Osteoblast (primary cell): ENCODE data around the gene PAK5. TPM values are rescaled to one million over a fixed set of nuclear protein-coding genes. Genes with fewer than 3 reads are reported as not detected.

ENCODE experiments used
- DNase-seq: peaks from one replicate; pipeline ENCODE4 v3.0.0; 2011; ENCODE audit warnings: low spot score, mixed read lengths; ENCODE audit not compliant: insufficient read length; ENCODE audit errors: missing footprints
- H2AFZ ChIP-seq: 2 replicates; pipeline ENCODE4 v1.6.0; 2011; ENCODE audit warnings: mild to moderate bottlenecking, low read length
- H3K27ac ChIP-seq: 2 replicates; pipeline ENCODE4 v1.5.1; 2011; ENCODE audit warnings: mild to moderate bottlenecking, low read depth, low read length, moderate library complexity
- H3K27me3 ChIP-seq: 2 replicates; pipeline ENCODE4 v1.6.0; 2012; ENCODE audit warnings: mild to moderate bottlenecking, control low read depth, inconsistent platforms, low read length, moderate library complexity; ENCODE audit not compliant: insufficient read depth
- H3K36me3 ChIP-seq: 2 replicates; pipeline ENCODE4 v1.5.1; 2011; ENCODE audit warnings: mild to moderate bottlenecking, low read length, control low read depth, moderate library complexity; ENCODE audit not compliant: insufficient read depth
- H3K4me1 ChIP-seq: 2 replicates; pipeline ENCODE4 v1.5.1; 2011; ENCODE audit warnings: mild to moderate bottlenecking, low read length, control low read depth, moderate library complexity; ENCODE audit not compliant: insufficient read depth
- H3K4me2 ChIP-seq: 2 replicates; pipeline ENCODE4 v1.6.0; 2011; ENCODE audit warnings: mild to moderate bottlenecking, low read length; ENCODE audit not compliant: insufficient read depth
- H3K4me3 ChIP-seq: fragments of 200-600 bp; sonication (generic); 3 replicates; pipeline ENCODE4 v1.5.1; 2012; ENCODE audit warnings: mild to moderate bottlenecking, low read length, inconsistent platforms; ENCODE audit not compliant: insufficient read depth
- H3K79me2 ChIP-seq: 2 replicates; pipeline ENCODE4 v1.6.0; 2012; ENCODE audit warnings: mild to moderate bottlenecking, low read length, control low read depth, inconsistent platforms; ENCODE audit not compliant: insufficient read depth
- H3K9me3 ChIP-seq: 2 replicates; pipeline ENCODE4 v1.5.1; 2011; ENCODE audit warnings: low read depth, low read length, control low read depth
- H4K20me1 ChIP-seq: 2 replicates; pipeline ENCODE4 v1.6.0; 2012; ENCODE audit warnings: mild to moderate bottlenecking, low read length, control low read depth; ENCODE audit not compliant: insufficient read depth
- CTCF ChIP-seq: IDR thresholded peaks from 2 replicates; pipeline ENCODE4 v1.5.1; 2011; ENCODE audit warnings: mild to moderate bottlenecking, low read depth, low read length, moderate library complexity; ENCODE audit errors: extremely low read depth
- total RNA-seq: library from RNA; depleted of rRNA; stranded (reverse); fragments of >200 nt; gene quantifications from 2 replicates; pipeline ENCODE4 v1.2.3, GENCODE V29; 2012

PAK5 gene
- total RNA-seq, 1 donor: not detected

GRCh38 chr20:9506280-9506821 is 332.5 kb downstream of the PAK5 start:
- H3K27me3 ChIP-seq: peaks cover 50% of the 10 kb centered on the region
- H4K20me1 ChIP-seq: no peaks in the 10 kb centered on the region
- no peaks in the 10 kb centered on the region for H3K36me3 ChIP-seq
- H3K9me3 ChIP-seq: no peaks in the 10 kb centered on the region
- no peak for TF ChIP-seq CTCF
- peaks cover 10% of the 10 kb centered on the region for H3K4me1 ChIP-seq
- no peak overlapping the region for H3K27ac ChIP-seq
- H2AFZ ChIP-seq: peak overlapping the region; percentile 43
- H3K79me2 ChIP-seq: no peaks in the 10 kb centered on the region
- peak; percentile 67 for DNase-seq
- H3K4me3 ChIP-seq: peak overlapping the region; percentile 57
- peak overlapping the region; percentile 60 for H3K4me2 ChIP-seq

GRCh38 chr20:9503526-9504245 is 335.2 kb downstream of the PAK5 start:
- Histone ChIP-seq H2AFZ (no peak overlapping the region), H4K20me1 (no peaks in the 10 kb centered on the region), H3K27ac (no peak overlapping the region), H3K36me3 (no peaks in the 10 kb centered on the region), H3K4me2 (peak overlapping the region; percentile 21), H3K4me3 (no peak overlapping the region), H3K9me3 (no peaks in the 10 kb centered on the region), H3K79me2 (no peaks in the 10 kb centered on the region), H3K27me3 (peaks cover 26% of the 10 kb centered on the region), H3K4me1 (peaks cover 27% of the 10 kb centered on the region)
- DNase-seq: peak; percentile 84
- peak; percentile 41 for TF ChIP-seq CTCF

GRCh38 chr20:9501473-9501872 is 337.4 kb downstream of the PAK5 start:
- peaks cover 31% of the 10 kb centered on the region for H3K4me1 ChIP-seq
- H3K4me2 ChIP-seq: no peak overlapping the region
- no peak overlapping the region for H3K4me3 ChIP-seq
- peaks cover 5% of the 10 kb centered on the region for H3K27me3 ChIP-seq
- H4K20me1 ChIP-seq: no peaks in the 10 kb centered on the region
- H3K79me2 ChIP-seq: no peaks in the 10 kb centered on the region
- H3K27ac ChIP-seq: no peak overlapping the region
- no peak for DNase-seq
- no peaks in the 10 kb centered on the region for H3K9me3 ChIP-seq
- no peak overlapping the region for H2AFZ ChIP-seq
- TF ChIP-seq CTCF: no peak
- H3K36me3 ChIP-seq: no peaks in the 10 kb centered on the region

GRCh38 chr20:9500121-9500520 is 338.8 kb downstream of the PAK5 start:
- no peak overlapping the region for H3K4me3 ChIP-seq
- no peak overlapping the region for H3K4me2 ChIP-seq
- H3K27me3 ChIP-seq: no peaks in the 10 kb centered on the region
- no peaks in the 10 kb centered on the region for H3K36me3 ChIP-seq
- H3K27ac ChIP-seq: no peak overlapping the region
- no peaks in the 10 kb centered on the region for H3K79me2 ChIP-seq
- no peaks in the 10 kb centered on the region for H3K9me3 ChIP-seq
- no peak for DNase-seq
- no peak overlapping the region for H2AFZ ChIP-seq
- TF ChIP-seq CTCF: no peak
- peaks cover 31% of the 10 kb centered on the region for H3K4me1 ChIP-seq
- no peaks in the 10 kb centered on the region for H4K20me1 ChIP-seq
